ENCODE measurements around the gene KCNMB1.

KCNMB1 gene

GRCh38 chr5:170418736-170419135 lies 29.6 kb upstream of the KCNMB1 start:
- DNase-seq (ENCODE audit: low read depth in 1 of 2, low spot score in 1 of 2): no peak
- H3K27ac ChIP-seq (replicated peaks): no peak overlapping the region
- H3K4me3 ChIP-seq (replicated peaks; ENCODE audit: insufficient read depth, low read length): no peak overlapping the region
- TF ChIP-seq SPI1 (IDR thresholded peaks at IDR 0.05; ENCODE audit: borderline replicate concordance, low read depth) (no peak), POLR2AphosphoS5 (IDR thresholded peaks at IDR 0.05; ENCODE audit: low read depth) (no peak), REST (IDR thresholded peaks at IDR 0.05; ENCODE audit: insufficient replicate concordance, low read depth) (no peak), GABPA (IDR thresholded peaks at IDR 0.05; ENCODE audit: low read depth) (no peak), CTCF (IDR thresholded peaks at IDR 0.05; ENCODE audit: insufficient read depth, low read length) (no peak)
- no peaks in the 10 kb centered on the region for H3K27me3 ChIP-seq (ENCODE audit: insufficient read depth, poor library complexity, severe bottlenecking)

- no peak overlapping the region for H3K4me3 ChIP-seq (replicated peaks; ENCODE audit: insufficient read depth, low read length)
- TF ChIP-seq CTCF (IDR thresholded peaks at IDR 0.05; ENCODE audit: insufficient read depth, low read length) (no peak), REST (IDR thresholded peaks at IDR 0.05; ENCODE audit: insufficient replicate concordance, low read depth) (no peak), POLR2AphosphoS5 (IDR thresholded peaks at IDR 0.05; ENCODE audit: low read depth) (no peak), SPI1 (IDR thresholded peaks at IDR 0.05; ENCODE audit: borderline replicate concordance, low read depth) (no peak), GABPA (IDR thresholded peaks at IDR 0.05; ENCODE audit: low read depth) (no peak)
- DNase-seq (ENCODE audit: low read depth in 1 of 2, low spot score in 1 of 2): no peak
- no peak overlapping the region for H3K27ac ChIP-seq (replicated peaks)
- no peaks in the 10 kb centered on the region for H3K27me3 ChIP-seq (ENCODE audit: insufficient read depth, poor library complexity, severe bottlenecking)
These were observed 27.4 kb upstream of the KCNMB1 start for GRCh38 chr5:170416526-170416925.

GRCh38 chr5:170414786-170415185 lies 25.6 kb upstream of the KCNMB1 start:
- Histone ChIP-seq H3K4me3 (replicated peaks; ENCODE audit: insufficient read depth, low read length) (no peak overlapping the region), H3K27me3 (ENCODE audit: insufficient read depth, poor library complexity, severe bottlenecking) (no peaks in the 10 kb centered on the region), H3K27ac (replicated peaks) (no peak overlapping the region)
- DNase-seq (ENCODE audit: low read depth in 1 of 2, low spot score in 1 of 2): no peak
- TF ChIP-seq REST (IDR thresholded peaks at IDR 0.05; ENCODE audit: insufficient replicate concordance, low read depth): no peak
- TF ChIP-seq POLR2AphosphoS5 (IDR thresholded peaks at IDR 0.05; ENCODE audit: low read depth): no peak
- TF ChIP-seq SPI1 (IDR thresholded peaks at IDR 0.05; ENCODE audit: borderline replicate concordance, low read depth): no peak
- no peak for TF ChIP-seq CTCF (IDR thresholded peaks at IDR 0.05; ENCODE audit: insufficient read depth, low read length)
- no peak for TF ChIP-seq GABPA (IDR thresholded peaks at IDR 0.05; ENCODE audit: low read depth)
